Type B pancreatic cell (in vitro differentiated cells): Measurements from ENCODE around the gene SLC41A3. TPM values are rescaled to one million over a fixed set of nuclear protein-coding genes. Genes with fewer than 3 reads are reported as not detected.
"Not testable (repeated sequence)": the region's sequence is repeated elsewhere in the genome, so short reads cannot be mapped to it uniquely, and the experiment has no call there.

Source experiments
- DNase-seq: peaks from one replicate; pipeline ENCODE4 v3.0.0; 2021; ENCODE audit warnings: mixed read lengths; ENCODE audit not compliant: unreplicated experiment; ENCODE audit errors: extremely low spot score
- H3K27ac Mint-ChIP-seq: 2 replicates; pipeline ENCODE4 v1.8.0; 2021; ENCODE audit warnings: mild to moderate bottlenecking, mixed read lengths
- H3K27me3 Mint-ChIP-seq: 2 replicates; pipeline ENCODE4 v1.8.0; 2021; ENCODE audit warnings: mixed read lengths
- H3K36me3 Mint-ChIP-seq: 2 replicates; pipeline ENCODE4 v1.8.0; 2021; ENCODE audit warnings: mixed read lengths
- H3K4me1 Mint-ChIP-seq: one replicate; pipeline ENCODE4 v1.8.0; 2021; ENCODE audit warnings: mixed read lengths; ENCODE audit not compliant: unreplicated experiment
- H3K4me3 Mint-ChIP-seq: 2 replicates; pipeline ENCODE4 v1.8.0; 2021; ENCODE audit warnings: mild to moderate bottlenecking, mixed read lengths
- H3K9me3 Mint-ChIP-seq: 2 replicates; pipeline ENCODE4 v1.8.0; 2021; ENCODE audit warnings: mixed read lengths
- total RNA-seq: library from RNA; stranded (reverse); gene quantifications from 2 replicates; pipeline ENCODE4 v1.2.1, GENCODE V29; 2021; ENCODE audit warnings: low replicate concordance
- TF ChIP-seq, protein P1 (sequence below): fragments of 200-600 bp; sonication (generic); conservative IDR thresholded peaks from 2 replicates; pipeline ENCODE4 v1.5.0; 2021; ENCODE audit warnings: antibody characterized with exemption, mild to moderate bottlenecking

The SLC41A3 gene
- total RNA-seq, 1 donor from 2014 or later: 56.4 TPM

DNA sequence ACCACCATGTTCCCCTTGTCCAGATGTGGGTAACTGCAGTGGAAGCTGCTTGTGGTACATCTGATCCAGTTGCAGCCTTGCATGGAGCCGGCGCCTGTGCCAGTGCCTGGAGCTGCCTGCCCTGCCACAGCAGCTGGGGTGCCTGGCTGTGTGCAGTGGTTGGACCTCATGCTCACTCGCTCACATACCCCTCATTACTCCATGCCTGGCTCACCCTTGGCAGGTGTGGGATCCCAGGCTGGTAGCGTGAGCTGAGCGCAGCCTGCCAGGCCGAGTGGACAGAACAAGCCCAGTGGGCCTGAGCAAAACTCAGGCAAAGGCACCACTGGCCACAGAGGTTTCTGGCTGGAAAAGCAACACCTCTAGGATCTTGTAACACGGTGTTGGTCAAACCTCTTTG is 79.2 kb downstream of the SLC41A3 start:
- H3K4me3 Mint-ChIP-seq: no peak overlapping the region
- no peak overlapping the region for H3K27ac Mint-ChIP-seq
- H3K36me3 Mint-ChIP-seq: peaks cover 8% of the 10 kb centered on the region
- H3K9me3 Mint-ChIP-seq: peaks cover 10% of the 10 kb centered on the region
- H3K27me3 Mint-ChIP-seq: no peaks in the 10 kb centered on the region
- DNase-seq: no peak
- TF ChIP-seq, protein P1, sequence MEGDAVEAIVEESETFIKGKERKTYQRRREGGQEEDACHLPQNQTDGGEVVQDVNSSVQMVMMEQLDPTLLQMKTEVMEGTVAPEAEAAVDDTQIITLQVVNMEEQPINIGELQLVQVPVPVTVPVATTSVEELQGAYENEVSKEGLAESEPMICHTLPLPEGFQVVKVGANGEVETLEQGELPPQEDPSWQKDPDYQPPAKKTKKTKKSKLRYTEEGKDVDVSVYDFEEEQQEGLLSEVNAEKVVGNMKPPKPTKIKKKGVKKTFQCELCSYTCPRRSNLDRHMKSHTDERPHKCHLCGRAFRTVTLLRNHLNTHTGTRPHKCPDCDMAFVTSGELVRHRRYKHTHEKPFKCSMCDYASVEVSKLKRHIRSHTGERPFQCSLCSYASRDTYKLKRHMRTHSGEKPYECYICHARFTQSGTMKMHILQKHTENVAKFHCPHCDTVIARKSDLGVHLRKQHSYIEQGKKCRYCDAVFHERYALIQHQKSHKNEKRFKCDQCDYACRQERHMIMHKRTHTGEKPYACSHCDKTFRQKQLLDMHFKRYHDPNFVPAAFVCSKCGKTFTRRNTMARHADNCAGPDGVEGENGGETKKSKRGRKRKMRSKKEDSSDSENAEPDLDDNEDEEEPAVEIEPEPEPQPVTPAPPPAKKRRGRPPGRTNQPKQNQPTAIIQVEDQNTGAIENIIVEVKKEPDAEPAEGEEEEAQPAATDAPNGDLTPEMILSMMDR: no peak
- H3K4me1 Mint-ChIP-seq: no peaks in the 10 kb centered on the region

DNA sequence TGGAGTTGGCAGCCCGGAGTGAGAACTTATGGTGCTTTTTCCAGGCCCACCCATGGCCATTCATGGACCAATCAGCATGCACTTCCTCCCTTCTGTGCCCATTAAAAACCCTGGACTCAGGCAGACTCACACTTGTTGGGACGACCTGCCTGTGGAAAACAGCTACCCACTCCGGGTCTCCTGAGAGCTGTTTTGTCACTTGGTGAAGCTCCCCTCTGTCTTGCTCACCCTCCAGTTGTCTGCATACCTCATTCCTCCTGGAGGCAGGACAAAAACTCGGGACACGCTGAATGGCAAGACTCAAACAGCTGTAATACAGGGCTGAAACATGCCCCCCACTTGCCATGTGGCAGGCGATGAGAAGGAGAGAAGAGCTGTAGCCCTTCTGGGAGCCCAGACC is 79.7 kb downstream of the SLC41A3 start:
- Mint-ChIP-seq H3K4me3 (no peak overlapping the region), H3K9me3 (peaks cover 10% of the 10 kb centered on the region), H3K4me1 (no peaks in the 10 kb centered on the region), H3K27me3 (no peaks in the 10 kb centered on the region), H3K36me3 (peaks cover 8% of the 10 kb centered on the region), H3K27ac (no peak overlapping the region)
- TF ChIP-seq, protein P1: no peak
- DNase-seq: no peak

DNA sequence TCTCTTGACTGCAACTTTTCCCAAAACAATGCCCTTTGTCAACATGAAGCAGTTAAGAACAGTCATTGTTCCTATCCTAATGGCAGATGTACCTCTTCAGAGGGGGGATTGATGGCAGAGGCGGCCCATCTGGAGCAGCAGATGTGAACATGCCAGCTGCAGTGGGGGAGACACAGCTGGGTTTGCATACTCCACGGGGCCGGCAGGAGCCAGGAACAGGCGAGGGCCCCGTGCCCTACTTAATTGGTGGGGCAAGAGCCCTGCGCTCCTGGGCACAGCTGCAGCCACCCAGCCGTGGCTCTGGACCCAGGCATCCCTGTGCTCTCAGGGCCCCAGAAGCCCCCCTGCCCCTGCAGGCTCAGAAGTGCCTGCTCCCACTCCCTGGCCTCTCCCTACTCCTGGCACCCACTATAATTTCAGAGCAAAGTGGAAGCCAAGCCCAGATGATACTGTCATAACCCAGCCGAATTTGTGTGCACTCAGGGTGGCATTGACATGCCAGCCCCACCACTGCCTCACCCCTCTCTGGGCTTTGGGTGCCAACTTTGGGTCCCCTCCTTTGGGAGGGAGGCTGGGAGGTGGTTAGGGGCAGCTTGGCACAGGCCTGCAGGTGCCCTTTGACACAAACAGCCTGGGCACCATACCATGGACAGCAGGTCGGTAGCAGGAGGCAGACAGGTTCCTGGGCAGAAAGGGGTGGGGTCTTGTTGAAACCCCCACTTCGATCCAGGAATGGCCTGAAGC is 80.3 kb downstream of the SLC41A3 start:
- no peaks in the 10 kb centered on the region for H3K27me3 Mint-ChIP-seq
- no peak overlapping the region for H3K4me3 Mint-ChIP-seq
- TF ChIP-seq, protein P1: no peak
- no peak overlapping the region for H3K27ac Mint-ChIP-seq
- DNase-seq: no peak
- no peaks in the 10 kb centered on the region for H3K4me1 Mint-ChIP-seq
- peaks cover 12% of the 10 kb centered on the region for H3K9me3 Mint-ChIP-seq
- H3K36me3 Mint-ChIP-seq: peaks cover 8% of the 10 kb centered on the region

DNA sequence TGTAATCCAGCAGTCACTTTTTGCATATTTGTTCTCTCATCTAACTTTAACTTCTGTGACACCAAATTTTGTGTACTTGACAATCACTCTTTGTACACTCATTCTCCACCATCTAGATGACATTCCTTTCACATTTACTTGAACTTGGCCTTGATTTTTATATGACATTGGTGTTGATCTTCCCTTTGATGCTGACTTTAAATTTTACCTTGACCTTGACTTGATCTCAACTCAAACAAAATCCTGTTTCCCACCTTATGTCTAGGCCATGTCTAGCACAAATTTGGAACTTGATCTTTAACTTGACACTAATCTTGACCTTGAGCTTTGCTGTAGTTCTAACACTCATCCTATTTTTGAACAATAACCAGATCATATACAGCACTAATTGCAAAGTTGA is 81.7 kb downstream of the SLC41A3 start:
- peaks cover 20% of the 10 kb centered on the region for H3K9me3 Mint-ChIP-seq
- TF ChIP-seq, protein P1: no peak
- peaks cover 9% of the 10 kb centered on the region for H3K36me3 Mint-ChIP-seq
- H3K4me1 Mint-ChIP-seq: no peaks in the 10 kb centered on the region
- H3K27ac Mint-ChIP-seq: no peak overlapping the region
- no peak for DNase-seq
- no peak overlapping the region for H3K4me3 Mint-ChIP-seq
- peaks cover 5% of the 10 kb centered on the region for H3K27me3 Mint-ChIP-seq

DNA sequence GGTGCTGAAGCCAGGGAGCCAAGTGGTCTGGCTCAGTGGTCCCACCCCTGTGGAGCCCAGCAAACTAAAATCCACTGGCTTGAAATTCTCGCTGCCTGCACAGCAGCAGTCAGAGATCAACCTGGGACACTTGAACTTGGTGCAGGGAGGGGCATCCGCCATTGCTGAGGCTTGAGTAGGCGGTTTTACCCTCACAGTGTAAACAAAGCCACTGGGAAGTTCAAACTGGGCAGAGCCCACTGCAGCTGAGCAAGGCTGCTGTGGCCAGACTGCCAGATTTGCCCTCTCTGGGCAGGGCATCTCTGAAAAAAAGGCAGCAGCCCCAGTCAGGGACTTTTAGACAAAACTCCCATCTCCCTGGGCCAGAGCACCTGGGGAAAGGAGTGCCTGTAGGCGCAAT is 87.2 kb downstream of the SLC41A3 start:
- H3K9me3 Mint-ChIP-seq: peaks cover 14% of the 10 kb centered on the region
- not testable (repeated sequence) for DNase-seq, H3K4me1 Mint-ChIP-seq, H3K27ac Mint-ChIP-seq, H3K36me3 Mint-ChIP-seq, H3K4me3 Mint-ChIP-seq, H3K27me3 Mint-ChIP-seq

DNA sequence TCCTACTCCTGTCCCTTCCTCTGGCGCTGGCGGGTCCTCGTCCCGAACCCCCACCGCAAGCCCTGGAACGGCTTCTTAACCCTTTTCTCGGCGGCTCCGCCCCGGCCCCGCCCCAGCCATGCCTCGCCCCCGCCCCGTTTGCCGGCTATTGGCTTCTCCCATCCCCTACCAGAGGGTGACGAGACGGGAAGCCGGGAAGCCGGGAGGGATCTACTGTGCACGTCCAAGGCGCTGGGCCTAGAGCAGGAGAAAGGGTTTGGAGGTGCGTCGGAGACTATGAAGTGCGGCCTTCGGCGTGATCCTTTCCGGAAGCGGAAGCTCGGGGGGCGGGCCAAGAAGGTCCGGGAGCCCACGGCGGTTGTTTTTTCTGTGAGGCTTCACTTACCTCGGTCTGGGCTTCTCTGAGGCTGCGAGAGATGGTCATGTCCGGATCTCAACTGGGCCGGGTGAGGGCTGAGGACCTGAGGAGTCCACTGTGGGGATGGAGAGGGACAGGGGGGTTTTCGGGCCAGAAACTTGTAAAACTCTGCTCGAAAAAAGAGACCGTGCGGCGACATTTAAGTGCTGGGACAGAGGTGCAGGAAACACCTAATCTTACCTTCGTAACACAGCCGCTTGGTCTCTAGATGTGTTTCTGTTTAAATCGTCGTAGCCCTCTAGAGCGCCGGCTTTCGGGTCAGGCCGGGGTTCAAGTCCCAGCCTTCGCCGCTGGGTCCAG is 93.5 kb downstream of the SLC41A3 start:
- Mint-ChIP-seq H3K9me3 (no peaks in the 10 kb centered on the region), H3K27ac (peak overlapping the region; percentile 86), H3K4me3 (peak overlapping the region; percentile 97), H3K27me3 (peaks cover 2% of the 10 kb centered on the region), H3K36me3 (no peaks in the 10 kb centered on the region), H3K4me1 (no peaks in the 10 kb centered on the region)
- TF ChIP-seq, protein P1: no peak
- DNase-seq: peak; percentile 88

DNA sequence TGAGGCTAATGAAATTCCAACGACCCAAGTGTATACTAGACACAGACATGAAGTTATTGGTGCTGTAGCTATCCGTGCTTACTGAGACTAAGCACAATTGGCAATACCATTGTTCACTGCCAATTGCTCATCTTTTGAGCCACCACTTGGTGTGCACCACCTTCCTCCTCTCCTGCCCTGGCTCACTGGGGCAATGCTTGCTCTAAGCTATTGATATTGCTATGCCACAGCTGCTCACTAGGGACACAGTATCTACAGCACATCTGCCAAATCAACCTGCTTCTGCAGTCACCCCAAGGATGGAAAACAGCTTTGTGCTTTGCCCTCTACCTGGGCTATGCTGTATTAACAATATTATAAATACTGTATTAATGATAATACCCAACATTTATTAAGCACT is 99.0 kb downstream of the SLC41A3 start:
- not testable (repeated sequence) for H3K9me3 Mint-ChIP-seq, H3K27me3 Mint-ChIP-seq, DNase-seq, H3K27ac Mint-ChIP-seq, H3K4me3 Mint-ChIP-seq, H3K36me3 Mint-ChIP-seq, H3K4me1 Mint-ChIP-seq

DNA sequence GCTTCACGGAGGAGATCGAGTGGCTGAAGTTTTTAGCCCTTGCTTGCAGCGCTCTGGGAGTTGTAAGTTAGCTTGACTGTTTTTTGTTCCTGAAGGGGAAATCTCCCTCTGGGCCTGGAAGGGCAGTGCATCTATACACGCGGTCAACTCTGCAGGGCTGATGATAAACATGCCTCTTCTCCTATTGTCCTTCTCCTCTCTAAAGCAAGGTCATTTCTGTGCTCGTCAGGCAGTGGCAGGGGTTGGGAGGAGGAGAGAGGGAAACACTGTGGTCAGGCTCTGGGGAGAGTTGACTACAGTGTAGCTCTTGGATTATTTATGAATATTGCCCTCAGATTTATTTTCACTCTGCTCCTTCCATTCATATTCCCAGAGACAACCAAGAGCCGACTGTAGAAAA is 106.8 kb downstream of the SLC41A3 start:
- not testable (repeated sequence) for H3K27me3 Mint-ChIP-seq, H3K27ac Mint-ChIP-seq, H3K4me3 Mint-ChIP-seq, H3K9me3 Mint-ChIP-seq, H3K4me1 Mint-ChIP-seq, H3K36me3 Mint-ChIP-seq, DNase-seq

DNA sequence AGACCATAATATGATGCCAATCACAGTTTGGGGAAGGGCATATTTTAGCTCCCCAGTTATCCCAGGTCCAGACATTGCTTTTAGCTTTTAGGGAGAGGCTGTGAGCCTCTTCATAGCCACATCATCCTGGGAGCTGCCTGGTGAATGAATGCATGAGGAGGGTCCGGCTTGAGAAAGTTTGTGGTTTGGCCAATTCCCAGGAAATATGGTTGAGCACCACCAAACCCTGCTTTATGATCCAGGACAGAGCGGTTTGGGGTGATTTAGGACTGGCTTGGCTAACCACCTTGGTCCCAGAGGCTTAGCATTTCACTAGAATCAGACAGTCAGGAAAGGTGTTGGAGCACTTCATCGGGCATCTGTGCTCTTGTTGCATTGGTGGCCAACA is 107.9 kb downstream of the SLC41A3 start:
- not testable (repeated sequence) for H3K4me3 Mint-ChIP-seq, H3K36me3 Mint-ChIP-seq, DNase-seq, H3K9me3 Mint-ChIP-seq, H3K4me1 Mint-ChIP-seq, H3K27ac Mint-ChIP-seq
- H3K27me3 Mint-ChIP-seq: peaks cover 15% of the 10 kb centered on the region
